OCI-LY7 (cell line): ENCODE results near the gene DNMT1.

Experiments used
- CTCF ChIP-seq: fragments of 200-600 bp; sonication (generic); conservative IDR thresholded peaks from 2 replicates; pipeline ENCODE4 v1.5.1; 2014; ENCODE audit warnings: mild to moderate bottlenecking, antibody characterized with exemption, low read length, moderate library complexity, mixed read lengths
- EZH2phosphoT487 ChIP-seq: fragments of 200-600 bp; sonication (generic); IDR thresholded peaks from 2 replicates; pipeline ENCODE4 v1.6.1; 2018; ENCODE audit warnings: low read depth, borderline replicate concordance, mild to moderate bottlenecking, mixed run types, antibody characterized with exemption, low read length, moderate library complexity, mixed read lengths

GRCh38 chr19:10189616-10190015, 5.1 kb downstream of the DNMT1 start:
- no peak for TF ChIP-seq CTCF
- no peak for TF ChIP-seq EZH2phosphoT487
